HG03280 (cell line): ENCODE measurements around the gene GRK1.
"Not testable (repeated sequence)": the region's sequence is repeated elsewhere in the genome, so short reads cannot be mapped to it uniquely, and the experiment has no call there.

ENCODE experiments used
- ATAC-seq: cut with Tn5 transposase; IDR thresholded peaks from one replicate; pipeline ENCODE4 v1.9.1; 2021; ENCODE audit warnings: mild to moderate bottlenecking, moderate library complexity; ENCODE audit not compliant: unreplicated experiment

The GRK1 gene

DNA sequence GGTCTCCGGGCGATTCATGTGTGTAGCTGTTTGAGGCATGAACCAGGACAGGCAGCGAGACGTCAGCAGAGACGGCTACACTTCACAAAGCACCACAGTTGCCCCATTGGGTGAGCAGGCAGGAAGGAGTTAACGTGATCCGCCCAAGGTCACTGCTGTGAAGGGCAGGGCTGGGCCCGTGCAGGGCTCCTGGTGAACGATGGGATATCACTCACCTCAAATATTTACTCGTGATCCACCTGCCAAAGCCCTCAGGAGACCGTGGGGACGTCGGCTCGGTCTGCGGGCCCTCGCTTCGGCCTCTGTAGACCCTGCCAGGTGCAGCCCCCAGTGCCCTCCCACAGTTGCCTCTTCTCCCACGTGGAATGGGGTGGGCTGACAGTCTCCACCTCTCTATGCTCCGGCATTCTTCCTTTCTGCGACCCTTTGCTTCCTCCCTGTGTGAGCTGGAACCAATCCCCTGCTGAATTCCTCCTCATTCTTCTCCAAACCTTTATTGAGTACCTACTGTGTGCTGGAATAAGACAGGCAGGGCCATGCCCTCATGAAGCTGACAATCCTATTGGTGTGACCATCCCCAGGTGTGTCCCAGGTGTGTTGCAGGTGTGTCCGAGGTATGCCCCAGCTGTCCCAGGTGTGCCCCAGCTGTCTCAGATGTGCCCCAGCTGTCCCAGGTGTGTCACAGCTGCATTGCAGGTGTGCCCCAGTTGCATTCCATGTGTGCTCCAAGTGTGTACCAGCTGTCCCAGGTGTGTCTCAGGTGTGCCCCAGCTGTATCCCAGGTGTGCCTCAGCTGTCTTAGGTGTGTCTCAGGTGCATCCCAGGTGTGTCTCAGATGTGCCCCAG, 2.0 kb upstream of the GRK1 start:
- no peak for ATAC-seq

DNA sequence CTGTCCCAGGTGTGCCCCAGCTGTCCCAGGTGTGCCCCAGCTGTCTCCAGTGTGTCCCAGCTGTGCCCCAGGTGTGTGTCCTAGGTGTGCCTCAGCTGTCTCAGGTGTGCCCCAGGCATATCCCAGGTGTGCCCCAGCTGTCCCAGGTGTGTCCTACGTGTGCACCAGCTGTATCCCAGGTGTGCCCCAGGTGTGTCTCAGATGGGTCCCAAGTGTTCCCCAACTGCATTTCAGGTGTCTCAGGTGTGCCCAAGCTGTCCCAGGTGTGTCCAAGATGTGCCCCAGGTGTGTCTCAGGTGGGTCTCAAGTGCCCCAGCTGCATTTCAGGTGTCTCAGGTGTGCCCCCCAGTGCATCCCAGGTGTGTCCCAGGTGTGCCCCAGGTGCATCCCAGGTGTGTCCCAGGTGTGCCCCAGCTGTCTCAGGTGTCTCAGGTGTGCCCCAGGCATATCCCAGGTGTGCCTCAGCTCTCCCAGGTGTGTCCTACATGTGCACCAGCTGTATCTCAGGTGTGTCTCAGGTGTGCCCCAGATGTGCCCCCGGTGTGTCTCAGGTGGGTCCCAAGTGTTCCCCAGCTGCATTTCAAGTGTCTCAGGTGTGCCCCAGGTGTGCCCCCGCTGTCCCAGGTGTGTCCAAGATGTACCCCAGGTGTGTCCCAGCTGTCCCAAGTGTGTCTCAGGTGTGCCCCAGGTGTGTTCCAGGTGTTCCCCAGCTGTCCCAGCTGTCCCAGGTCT, 1.3 kb upstream of the GRK1 start:
- ATAC-seq, result no peak

DNA sequence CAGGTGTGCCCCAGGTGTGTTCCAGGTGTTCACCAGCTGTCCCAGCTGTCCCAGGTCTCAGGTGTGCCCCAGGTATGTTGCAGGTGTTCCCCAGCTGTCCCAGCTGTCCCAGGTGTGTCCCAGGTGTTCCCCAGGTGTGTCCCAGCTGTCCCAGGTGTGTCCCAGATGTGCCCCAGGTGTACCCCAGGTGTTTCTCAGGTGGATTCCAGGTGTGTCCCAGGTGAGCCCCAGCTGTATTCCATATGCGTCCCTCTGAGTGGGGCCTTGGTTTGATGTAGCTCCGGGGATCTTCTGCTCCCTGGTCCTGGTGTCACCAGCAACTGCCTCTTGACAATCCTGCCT, 719 bp upstream of the GRK1 start:
- ATAC-seq, result no peak

DNA sequence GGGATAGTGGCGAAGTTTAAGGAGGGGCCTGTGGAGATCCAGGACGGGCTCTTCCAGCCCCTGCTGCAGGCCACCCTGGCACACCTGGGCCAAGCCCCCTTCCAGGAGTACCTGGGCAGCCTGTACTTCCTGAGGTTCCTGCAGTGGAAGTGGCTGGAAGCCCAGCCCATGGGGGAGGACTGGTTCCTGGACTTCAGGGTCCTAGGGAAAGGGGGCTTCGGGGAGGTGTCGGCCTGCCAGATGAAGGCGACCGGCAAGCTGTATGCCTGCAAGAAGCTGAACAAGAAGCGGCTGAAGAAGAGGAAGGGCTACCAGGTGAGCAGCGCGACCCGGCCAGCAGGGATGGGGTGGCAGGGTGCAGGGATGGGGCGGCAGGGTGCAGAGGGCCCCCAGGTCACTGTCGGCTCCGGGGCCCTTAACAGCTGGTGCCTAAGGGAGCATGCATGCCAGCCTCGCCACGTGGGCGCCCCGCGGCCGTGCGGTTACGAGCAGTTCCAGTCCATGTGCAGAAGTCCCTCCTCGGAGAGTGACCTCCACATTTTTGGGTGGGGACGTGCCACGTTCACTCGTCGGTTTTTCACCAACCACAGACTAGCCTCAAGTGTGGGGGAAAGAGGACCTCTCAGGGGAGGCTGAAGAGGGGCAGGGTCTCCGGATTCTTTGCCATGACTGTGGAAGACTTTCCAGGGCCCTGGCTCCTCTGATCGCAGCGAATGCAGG, 912 bp downstream of the GRK1 start:
- ATAC-seq, result no peak

DNA sequence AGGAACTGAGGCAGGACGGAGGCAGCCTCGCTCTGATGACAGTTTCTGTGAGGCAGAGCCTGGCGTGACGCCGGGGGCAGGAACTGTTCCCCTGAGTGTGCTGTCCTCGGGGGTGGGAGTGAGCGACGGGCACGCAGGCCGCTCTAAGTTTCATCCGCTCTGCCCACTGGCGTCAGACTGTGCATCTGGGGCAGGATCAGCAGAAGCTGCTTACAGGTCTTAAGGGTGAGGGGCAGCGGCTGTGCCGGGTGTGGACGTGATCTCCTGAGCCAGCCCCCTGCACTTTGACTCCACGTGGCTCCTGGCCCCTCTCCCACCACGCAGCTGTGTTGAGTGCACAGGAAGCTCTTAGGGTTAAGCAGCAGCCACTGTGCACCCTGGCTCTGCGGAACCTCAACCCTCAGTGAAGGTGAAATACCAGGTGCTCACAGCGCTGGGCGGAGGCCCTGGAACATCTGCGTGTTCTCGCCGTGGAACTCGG, 1.5 kb downstream of the GRK1 start:
- ATAC-seq, result no peak

DNA sequence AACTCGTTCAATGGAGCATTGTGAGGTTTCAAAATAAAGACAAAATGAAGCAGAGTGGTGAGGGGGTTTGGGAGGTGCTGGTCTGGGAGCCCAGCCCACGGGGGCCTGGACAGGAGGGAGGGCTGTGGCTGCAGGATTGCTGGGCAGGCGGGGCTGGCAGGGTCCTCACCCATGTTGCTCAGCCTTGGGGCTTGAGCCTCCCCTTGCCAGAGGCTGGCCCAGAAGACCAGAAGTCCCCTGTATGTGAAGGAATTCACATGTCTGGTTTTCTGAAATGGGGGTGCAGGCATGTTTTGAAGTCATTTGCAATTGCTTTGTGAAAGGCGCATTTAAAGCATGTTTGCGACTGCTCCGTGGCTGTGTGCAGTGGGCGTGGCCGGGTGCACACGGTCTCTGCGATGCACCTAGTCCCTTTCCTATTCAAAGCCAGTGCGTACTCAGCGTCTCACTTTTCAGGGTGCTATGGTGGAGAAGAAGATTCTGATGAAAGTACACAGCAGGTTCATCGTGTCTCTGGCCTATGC, 2.3 kb downstream of the GRK1 start:
- ATAC-seq, result no peak

DNA sequence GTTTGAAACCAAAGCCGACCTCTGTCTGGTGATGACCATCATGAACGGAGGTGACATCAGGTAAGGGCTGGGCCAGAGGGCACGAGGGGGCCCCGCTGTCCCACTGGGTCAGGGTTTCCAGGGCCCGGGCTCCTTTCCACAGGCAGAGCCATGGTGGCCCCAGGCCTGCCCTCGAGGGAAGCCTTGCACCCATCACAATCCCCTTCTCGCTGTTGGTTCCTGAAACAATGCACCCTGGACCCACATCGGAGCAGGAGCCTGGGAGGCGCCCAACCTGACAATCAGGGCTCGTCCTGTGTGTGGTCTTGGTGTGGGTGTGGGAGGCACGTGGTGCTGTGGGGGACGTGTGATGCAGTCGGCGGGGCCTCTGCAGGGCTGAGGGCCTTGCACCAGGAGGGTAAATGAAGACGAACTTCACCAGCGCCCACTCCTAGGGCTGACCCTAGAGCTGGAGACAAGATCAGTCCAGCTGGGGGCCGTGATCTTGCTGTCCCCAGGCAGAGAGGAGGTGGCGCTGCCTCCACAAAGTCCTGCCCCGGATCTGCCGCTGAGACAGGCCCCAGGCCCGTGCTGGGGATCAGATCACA, 2.8 kb downstream of the GRK1 start:
- no peak for ATAC-seq

DNA sequence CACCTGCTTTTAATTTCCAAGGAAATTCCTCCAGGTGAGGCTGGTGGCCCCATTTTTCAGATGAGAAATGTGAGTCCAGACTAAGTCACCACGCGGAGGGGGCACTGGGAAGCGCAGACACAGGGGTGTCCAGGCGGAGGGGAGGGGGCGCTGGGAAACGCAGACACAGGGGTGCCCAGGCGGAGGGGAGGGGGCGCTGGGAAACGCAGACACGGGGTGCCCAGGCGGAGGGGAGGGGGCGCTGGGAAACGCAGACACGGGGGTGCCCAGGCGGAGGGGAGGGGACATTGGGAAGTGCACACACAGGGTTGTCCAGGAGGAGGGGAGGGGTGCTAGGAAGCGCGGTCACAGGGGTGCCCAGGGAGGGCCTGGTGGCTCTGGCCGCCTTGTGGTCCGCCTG, 3.5 kb downstream of the GRK1 start:
- no peak for ATAC-seq

DNA sequence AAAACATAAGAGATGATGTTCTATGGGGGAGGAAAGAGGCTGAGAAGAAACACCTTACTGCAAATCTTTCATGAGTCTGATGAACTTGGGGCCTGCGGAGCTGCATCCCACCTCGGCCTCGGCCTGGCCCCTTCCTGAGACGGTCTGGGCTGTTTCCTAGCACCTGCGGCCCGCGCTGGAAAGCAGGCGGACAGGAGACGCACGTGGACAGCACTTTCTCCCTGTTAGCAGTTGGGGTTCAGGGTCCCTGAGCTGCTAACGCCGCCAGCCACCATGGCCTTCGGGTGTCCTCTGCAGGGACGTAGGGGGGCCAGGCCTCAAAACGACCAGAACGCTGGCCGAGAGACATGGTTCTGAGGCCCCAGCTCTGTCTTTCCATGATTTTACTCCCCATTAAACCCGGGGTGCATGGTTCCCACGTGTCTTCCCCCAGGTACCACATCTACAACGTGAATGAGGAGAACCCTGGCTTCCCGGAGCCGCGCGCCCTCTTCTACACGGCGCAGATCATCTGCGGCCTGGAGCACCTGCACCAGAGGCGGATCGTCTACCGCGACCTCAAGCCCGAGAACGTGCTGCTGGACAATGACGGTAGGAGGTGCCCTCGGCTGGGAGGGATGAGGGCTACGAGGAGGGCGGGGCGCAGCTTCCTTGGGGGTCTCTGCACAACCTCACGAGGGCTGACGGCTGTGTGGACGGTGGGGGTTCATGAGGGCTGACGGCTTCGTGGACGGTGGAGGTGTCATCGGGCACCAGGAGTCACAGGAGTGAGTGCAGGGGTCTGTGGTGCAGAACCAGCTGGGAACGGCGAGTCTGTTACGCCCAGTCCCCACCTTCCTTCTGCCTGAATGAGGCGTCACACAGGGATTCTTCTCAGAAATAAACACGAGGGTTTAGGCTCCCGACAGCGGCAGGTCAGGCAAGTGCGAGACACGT, 4.3 kb downstream of the GRK1 start:
- ATAC-seq, result no peak

DNA sequence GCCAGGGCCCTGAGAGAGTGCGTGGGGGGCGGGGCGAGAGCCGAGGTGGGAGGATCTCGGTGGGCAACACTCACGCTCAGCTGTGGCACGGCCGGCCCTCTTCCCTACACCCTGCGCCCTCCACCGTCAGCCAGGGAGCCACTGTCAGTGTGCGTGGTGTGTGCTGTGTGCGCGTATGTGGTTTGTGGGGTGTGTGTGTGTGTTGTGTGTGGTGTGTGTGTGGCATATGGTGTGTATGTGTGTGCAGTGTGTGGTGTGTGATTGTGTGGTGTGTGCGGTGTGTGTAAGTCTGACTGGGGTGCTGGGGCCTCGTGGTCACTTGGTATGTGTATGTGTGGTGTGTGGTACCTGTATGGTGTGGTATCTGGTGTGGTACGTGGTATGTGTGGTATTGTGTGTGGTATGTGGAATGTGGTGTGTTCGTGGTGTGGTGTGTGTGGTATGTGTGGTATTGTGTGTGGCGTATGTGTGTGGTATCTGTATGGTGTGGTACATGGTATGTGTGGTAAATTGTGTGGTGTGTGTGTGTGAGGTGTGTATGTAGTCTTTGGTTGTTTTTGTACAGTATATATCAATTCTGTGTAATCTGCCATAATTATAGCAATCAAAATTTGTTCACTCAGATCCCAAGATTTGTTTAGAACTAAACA, 5.1 kb downstream of the GRK1 start:
- ATAC-seq, result no peak

DNA sequence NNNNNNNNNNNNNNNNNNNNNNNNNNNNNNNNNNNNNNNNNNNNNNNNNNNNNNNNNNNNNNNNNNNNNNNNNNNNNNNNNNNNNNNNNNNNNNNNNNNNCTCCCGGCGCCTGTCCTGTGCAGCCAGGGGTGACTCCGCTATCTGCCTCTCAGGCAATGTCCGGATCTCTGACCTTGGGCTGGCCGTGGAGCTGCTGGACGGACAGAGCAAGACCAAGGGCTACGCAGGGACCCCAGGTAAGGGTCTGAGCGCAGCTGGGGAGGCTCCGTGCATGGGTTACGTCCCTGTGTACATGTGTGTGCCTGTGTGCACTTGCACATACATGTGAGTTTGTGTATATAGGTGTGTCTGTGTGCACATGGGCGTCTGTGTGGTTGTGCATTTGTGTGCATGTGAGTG, 55.9 kb downstream of the GRK1 start:
- ATAC-seq, result no peak

DNA sequence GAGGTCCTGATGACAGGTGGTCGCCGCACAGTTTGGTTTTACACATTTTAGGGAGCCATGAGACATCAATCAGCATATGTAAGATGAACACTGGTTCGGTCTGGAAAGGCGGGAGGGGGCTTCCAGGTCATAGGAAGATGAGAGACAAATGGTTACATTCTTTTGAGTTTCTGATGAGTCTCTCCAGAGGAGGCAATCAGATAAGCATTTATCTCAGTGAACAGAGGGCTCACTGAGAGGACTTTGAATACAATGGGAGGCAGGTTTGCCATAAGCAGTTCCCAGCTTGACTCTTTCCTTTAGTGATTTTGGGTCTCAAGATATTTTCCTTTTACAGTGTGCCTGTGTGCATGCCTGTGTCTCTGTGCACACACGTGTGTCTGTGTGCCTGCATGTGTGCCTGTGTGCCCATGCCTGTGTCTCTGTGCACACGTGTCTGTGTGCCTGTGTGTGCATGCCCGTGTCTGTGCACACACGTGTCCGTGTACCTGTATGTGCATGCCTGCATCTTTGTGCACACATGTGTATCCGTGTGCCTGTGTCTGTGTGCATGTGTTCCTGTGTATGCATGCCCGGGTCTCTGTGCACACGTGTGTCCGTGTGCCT, 56.5 kb downstream of the GRK1 start:
- ATAC-seq, result no peak

DNA sequence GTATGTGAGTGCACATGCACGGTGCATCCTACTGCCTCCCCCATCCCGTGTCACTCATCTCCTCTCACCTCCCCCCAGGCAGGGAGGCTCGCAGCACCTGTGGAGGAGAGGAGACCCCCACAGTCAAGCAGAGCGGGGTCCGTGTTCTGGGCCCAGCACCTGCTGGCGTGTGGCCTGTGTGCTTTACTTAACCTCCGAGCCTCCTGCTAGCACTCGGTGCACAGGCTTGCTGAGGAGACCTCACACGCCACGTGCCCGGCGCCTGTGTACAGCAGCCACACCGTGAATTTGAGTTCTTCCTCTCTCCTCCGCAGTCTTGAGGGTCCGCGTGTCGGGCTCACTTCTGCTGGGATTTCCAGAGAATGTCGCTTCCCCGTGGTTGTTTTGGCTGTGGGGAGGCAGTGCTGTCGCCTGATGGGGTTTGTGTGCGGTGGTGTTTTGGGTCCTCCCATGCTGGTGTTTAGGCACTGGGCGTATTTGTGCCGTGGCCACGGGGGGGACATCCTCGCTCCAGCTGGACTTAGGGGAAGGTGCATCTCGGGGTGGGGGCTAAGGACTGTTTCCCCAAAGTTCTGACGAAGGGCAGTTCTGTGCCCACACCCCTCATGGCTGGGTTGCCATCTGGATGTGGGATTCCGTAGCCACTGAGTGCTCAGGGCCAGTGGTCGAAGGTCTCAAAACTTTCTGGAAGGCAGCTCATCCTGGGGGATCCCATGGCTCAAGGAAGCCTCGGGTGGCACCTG, 57.2 kb downstream of the GRK1 start:
- ATAC-seq, result no peak

DNA sequence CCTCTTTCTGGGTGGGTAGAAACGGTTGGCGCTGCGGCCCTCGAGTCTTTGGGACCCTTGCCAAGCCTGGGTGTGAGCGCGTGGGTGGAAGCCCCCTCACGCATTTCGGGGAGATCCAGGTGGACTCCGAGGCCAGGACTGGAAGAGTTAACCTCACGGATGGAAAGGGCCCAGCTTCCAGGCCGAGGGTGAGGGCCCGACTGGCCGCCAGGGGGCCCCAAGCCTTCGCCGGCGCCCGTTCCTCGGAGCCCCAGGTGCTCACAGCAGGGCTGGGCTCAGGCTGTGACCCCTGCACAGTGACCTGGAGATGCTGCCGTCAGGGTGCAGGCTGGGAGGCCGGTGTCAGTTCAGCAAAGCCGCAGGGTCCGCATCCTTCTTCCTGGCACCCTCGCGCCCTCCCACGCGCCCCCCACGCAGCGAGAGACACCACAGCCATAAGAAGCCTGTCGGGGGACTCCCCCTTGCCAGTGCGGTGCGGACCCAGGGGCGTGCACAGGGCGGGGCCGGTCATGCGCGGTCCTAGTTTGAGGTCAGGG, 57.8 kb downstream of the GRK1 start:
- peak; percentile 60 for ATAC-seq

DNA sequence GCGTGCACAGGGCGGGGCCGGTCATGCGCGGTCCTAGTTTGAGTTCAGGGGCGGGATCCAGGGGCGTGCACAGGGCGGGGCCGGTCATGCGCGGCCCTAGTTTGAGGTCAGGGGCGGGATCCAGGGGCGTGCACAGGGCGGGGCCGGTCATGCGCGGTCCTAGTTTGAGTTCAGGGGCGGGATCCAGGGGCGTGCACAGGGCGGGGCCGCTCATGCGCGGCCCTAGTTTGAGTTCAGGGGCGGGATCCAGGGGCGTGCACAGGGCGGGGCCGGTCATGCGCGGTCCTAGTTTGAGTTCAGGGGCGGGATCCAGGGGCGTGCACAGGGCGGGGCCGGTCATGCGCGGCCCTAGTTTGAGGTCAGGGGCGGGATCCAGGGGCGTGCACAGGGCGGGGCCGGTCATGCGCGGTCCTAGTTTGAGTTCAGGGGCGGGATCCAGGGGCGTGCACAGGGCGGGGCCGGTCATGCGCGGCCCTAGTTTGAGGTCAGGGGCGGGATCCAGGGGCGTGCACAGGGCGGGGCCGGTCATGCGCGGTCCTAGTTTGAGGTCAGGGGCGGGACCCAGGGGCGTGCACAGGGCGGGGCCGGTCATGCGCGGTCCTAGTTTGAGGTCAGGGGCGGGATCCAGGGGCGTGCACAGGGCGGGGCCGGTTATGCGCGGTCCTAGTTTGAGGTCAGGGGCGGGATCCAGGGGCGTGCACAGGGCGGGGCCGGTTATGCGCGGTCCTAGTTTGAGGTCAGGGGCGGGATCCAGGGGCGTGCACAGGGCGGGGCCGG, 58.5 kb downstream of the GRK1 start:
- ATAC-seq, result not testable (repeated sequence)

DNA sequence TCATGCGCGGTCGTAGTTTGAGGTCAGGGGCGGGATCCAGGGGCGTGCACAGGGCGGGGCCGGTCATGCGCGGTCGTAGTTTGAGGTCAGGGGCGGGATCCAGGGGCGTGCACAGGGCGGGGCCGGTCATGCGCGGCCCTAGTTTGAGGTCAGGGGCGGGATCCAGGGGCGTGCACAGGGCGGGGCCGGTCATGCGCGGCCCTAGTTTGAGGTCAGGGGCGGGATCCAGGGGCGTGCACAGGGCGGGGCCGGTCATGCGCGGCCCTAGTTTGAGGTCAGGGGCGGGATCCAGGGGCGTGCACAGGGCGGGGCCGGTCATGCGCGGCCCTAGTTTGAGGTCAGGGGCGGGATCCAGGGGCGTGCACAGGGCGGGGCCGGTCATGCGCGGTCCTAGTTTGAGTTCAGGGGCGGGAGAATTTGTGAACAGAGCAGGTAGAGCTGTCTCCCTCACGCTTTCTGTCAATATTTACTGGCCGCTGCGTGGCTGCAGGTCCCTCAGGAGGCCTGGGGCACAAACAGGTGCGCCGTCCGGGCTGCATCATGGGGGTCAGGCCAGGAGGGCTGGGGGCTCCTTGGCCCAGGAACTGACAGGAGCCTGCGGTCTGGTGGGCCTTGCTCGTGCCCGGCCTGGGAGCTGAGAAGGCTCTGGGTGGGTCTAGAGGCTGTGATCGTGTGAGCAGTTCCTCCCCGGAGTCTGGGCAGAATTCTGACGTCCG, 59.2 kb downstream of the GRK1 start:
- not testable (repeated sequence) for ATAC-seq

DNA sequence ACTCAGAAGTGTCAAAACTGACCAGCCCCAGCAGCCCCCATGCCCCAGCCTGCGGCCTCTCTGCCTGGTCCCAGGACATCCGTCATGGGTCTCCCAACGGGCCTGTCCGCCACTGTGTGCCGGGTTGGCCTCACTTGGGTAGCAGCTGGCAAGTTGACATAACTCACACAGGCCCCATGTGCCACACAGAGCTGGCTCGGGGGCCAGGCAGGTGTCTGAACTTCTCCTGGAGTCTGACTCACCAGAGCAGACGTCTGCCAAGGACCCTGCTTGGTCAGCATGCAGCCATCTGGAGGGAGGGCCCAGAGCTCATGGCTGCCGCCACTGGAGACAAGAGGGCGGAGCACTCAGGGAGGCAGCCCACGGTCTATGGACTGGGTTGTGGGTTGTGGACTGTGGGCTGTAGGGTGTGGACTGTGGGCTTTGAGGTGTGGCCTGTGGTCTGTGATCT, 60.0 kb downstream of the GRK1 start:
- no peak for ATAC-seq
